ENCODE data around the gene THRA. TPM values are rescaled to one million over a fixed set of nuclear protein-coding genes. Genes with fewer than 3 reads are reported as not detected.

THRA gene
- total and polyA plus RNA-seq, 2 of the 8 experiments (the other 6 are each of a cell fraction or from before 2014, with no cell fraction given): 6.4 to 10.2 TPM

DNA sequence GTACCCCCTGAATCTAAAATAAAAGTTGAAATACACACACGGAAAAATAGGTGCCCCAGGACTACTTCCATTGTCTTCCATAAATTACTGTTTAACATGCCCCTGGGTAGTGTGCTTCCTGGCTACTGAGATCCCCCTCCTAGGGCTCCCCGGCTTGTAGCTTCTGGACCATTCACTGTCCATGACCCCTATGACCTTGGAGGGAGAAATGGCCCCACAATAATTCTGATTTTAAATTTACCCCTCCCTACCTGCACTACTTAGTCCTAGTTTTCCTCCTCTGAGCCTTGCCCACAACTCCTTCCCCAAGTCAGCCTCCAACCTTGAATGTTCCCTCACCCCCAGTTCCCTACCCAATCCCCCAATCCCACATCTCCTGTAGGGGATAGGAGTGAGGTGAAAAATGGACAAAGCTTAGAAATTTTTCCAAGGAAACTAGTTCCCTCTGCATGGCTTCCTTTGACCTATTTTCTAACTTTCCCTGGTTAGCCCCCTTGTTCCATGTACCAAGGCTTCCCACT is 49.5 kb downstream of the THRA start (continued):
- TF ChIP-seq CBX5 (IDR thresholded peaks at IDR 0.05; ENCODE audit: low read depth, low read length): no peak
- TF ChIP-seq SP4 (IDR thresholded peaks at IDR 0.05; ENCODE audit: low read length): no peak
- TF ChIP-seq YY1 (IDR thresholded peaks at IDR 0.05; ENCODE audit: low read depth, low read length): no peak

Data from H1 (cell line).